IMR-90 (cell line): Measurements from ENCODE around the gene PPAN. TPM values are rescaled to one million over a fixed set of nuclear protein-coding genes. Genes with fewer than 3 reads are reported as not detected.

ENCODE experiments used
- ATAC-seq: fragments of 200-7000 bp; cut with Tn5 transposase; 2 replicates; pipeline ENCODE4 v1.9.1; 2020; ENCODE audit warnings: low read depth, mild to moderate bottlenecking, moderate library complexity
- BruUV-seq: library from RNA; stranded (reverse); fragments of 400-500 nt; replicated peaks from 2 replicates; lab custom pipeline; 2021; lab: Mats Ljungman, UMichigan
- CTCF ChIA-PET: fragments of 300-600 bp; formaldehyde crosslinking; extraction: SDS; loops from one replicate; lab custom pipeline; 2021; ENCODE audit warnings: antibody characterized with exemption; lab: Yijun Ruan, JAX
- POLR2A ChIA-PET: fragments of 300-600 bp; sonication (Branson Sonifier 250); formaldehyde crosslinking; loops from one replicate; lab custom pipeline; 2022; ENCODE audit warnings: antibody characterized with exemption; ENCODE audit not compliant: unreplicated experiment; lab: Charles Lee
- DNase-seq: peaks from one replicate; pipeline ENCODE4 v3.0.0; 2013
- H2AFZ ChIP-seq: replicated peaks from 2 replicates; pipeline ENCODE3; 2013; ENCODE audit warnings: low read length, mild to moderate bottlenecking; ENCODE audit not compliant: poor library complexity
- H2AK5ac ChIP-seq: 2 replicates; pipeline ENCODE4 v1.6.1; 2013; ENCODE audit warnings: low read depth, low read length, inconsistent platforms
- H2AK9ac ChIP-seq: replicated peaks from 2 replicates; pipeline ENCODE3; 2013; ENCODE audit warnings: mild to moderate bottlenecking, low read depth, low read length, moderate library complexity; ENCODE audit not compliant: poor library complexity
- H2BK120ac ChIP-seq: 2 replicates; pipeline ENCODE4 v1.6.1; 2013; ENCODE audit warnings: low read depth, low read length, inconsistent platforms
- H2BK15ac ChIP-seq: 3 replicates; pipeline ENCODE4 v1.6.1; 2013; ENCODE audit warnings: low read depth, low read length, inconsistent platforms
- H2BK20ac ChIP-seq: 2 replicates; pipeline ENCODE4 v1.6.1; 2013; ENCODE audit warnings: low read depth, mild to moderate bottlenecking, inconsistent platforms, low read length, moderate library complexity
- H2BK5ac ChIP-seq: 2 replicates; pipeline ENCODE4 v1.6.1; 2013; ENCODE audit warnings: mild to moderate bottlenecking, low read depth, low read length, inconsistent platforms; ENCODE audit not compliant: poor library complexity, severe bottlenecking
- H3K14ac ChIP-seq: replicated peaks from 2 replicates; pipeline ENCODE4 v1.6.1; 2013; ENCODE audit warnings: low read depth, low read length, inconsistent platforms
- H3K18ac ChIP-seq: 2 replicates; pipeline ENCODE4 v1.6.1; 2013; ENCODE audit warnings: low read depth, low read length, control low read depth
- H3K23ac ChIP-seq: 2 replicates; pipeline ENCODE4 v1.6.1; 2013; ENCODE audit warnings: low read depth, low read length, inconsistent platforms
- H3K27ac ChIP-seq: 2 replicates; pipeline ENCODE4 v1.5.1; 2013; ENCODE audit warnings: mild to moderate bottlenecking, control low read depth, low read length; ENCODE audit not compliant: insufficient read depth
- H3K27me3 ChIP-seq: 2 replicates; pipeline ENCODE4 v1.6.1; 2013; ENCODE audit warnings: low read length; ENCODE audit not compliant: control insufficient read depth, insufficient read depth
- H3K36me3 ChIP-seq: 2 replicates; pipeline ENCODE4 v1.6.1; 2013; ENCODE audit warnings: low read length, mixed read lengths; ENCODE audit not compliant: control insufficient read depth, insufficient read depth
- H3K4ac ChIP-seq: 2 replicates; pipeline ENCODE4 v1.6.1; 2013; ENCODE audit warnings: low read depth, low read length, inconsistent platforms
- H3K4me1 ChIP-seq: 2 replicates; pipeline ENCODE4 v1.6.1; 2013; ENCODE audit warnings: low read length, mixed read lengths; ENCODE audit not compliant: control insufficient read depth, insufficient read depth
- H3K4me2 ChIP-seq: 2 replicates; pipeline ENCODE4 v1.6.1; 2013; ENCODE audit warnings: low read depth, mild to moderate bottlenecking, control low read depth, low read length, moderate library complexity
- H3K4me3 ChIP-seq: 2 replicates; pipeline ENCODE4 v1.5.1; 2013; ENCODE audit warnings: low read depth, mild to moderate bottlenecking, control low read depth, low read length, moderate library complexity; ENCODE audit not compliant: insufficient read depth
- H3K56ac ChIP-seq: 2 replicates; pipeline ENCODE4 v1.6.1; 2013; ENCODE audit warnings: low read length, inconsistent platforms; ENCODE audit not compliant: insufficient read depth; ENCODE audit errors: extremely low read depth
- H3K79me1 ChIP-seq, 2 experiments: 2 replicates each; pipeline ENCODE4 v1.6.1; 2013; ENCODE audit warnings: low read length in 2 of 2, inconsistent platforms in 1 of 2, low read depth in 1 of 2
- H3K9ac ChIP-seq: 2 replicates; pipeline ENCODE4 v1.6.1; 2013; ENCODE audit warnings: low read depth, low read length, control low read depth
- H3K9me1 ChIP-seq: 2 replicates; pipeline ENCODE4 v1.6.1; 2013; ENCODE audit warnings: low read length, inconsistent platforms; ENCODE audit not compliant: insufficient read depth
- H3K9me3 ChIP-seq: 2 replicates; pipeline ENCODE4 v1.6.1; 2013; ENCODE audit warnings: low read length; ENCODE audit not compliant: control insufficient read depth, insufficient read depth
- H4K20me1 ChIP-seq: 2 replicates; pipeline ENCODE4 v1.6.1; 2013; ENCODE audit warnings: low read length, inconsistent platforms; ENCODE audit not compliant: insufficient read depth
- H4K5ac ChIP-seq: 2 replicates; pipeline ENCODE4 v1.6.1; 2013; ENCODE audit warnings: mild to moderate bottlenecking, low read depth, low read length, control low read depth
- H4K8ac ChIP-seq, 2 experiments: 2 replicates each; pipeline ENCODE4 v1.6.1; 2013; ENCODE audit warnings: low read depth in 2 of 2, low read length in 2 of 2, control low read depth in 1 of 2, inconsistent platforms in 1 of 2
- H4K91ac ChIP-seq: 2 replicates; pipeline ENCODE4 v1.6.1; 2013; ENCODE audit warnings: low read depth, low read length, inconsistent platforms; ENCODE audit not compliant: insufficient read depth
- MAFK ChIP-seq: IDR thresholded peaks from 2 replicates; pipeline ENCODE4 v1.6.1; 2012; ENCODE audit warnings: low read depth, low read length, improper control_type of control experiment
- POLR2A ChIP-seq: IDR thresholded peaks from 2 replicates; pipeline ENCODE4 v1.6.1; 2012; ENCODE audit warnings: mild to moderate bottlenecking, low read depth, low read length
- RFX5 ChIP-seq: IDR thresholded peaks from 2 replicates; pipeline ENCODE4 v1.8.0; 2012; ENCODE audit warnings: low read depth, mild to moderate bottlenecking, low read length, moderate library complexity
- SMC3 ChIP-seq: fragments of 150-350 bp; IDR thresholded peaks from 2 replicates; pipeline ENCODE4 v1.6.1; 2016; ENCODE audit warnings: low read depth, mild to moderate bottlenecking, antibody characterized with exemption, low read length, moderate library complexity
- WGBS, 2 experiments: methylation state at CpG; one replicate each; pipeline versions ENCODE4 v1.1.5 to v1.1.7; 2013; ENCODE audit warnings: missing lambda C conversion rate in 2 of 2; ENCODE audit not compliant: insufficient read length in 1 of 2; ENCODE audit errors: extremely low coverage in 2 of 2; 5-methylcytosine and 5-hydroxymethylcytosine counted together
- dilution Hi-C: fragments of 300-500 bp; cut with HindIII; formaldehyde crosslinking; loops from one replicate; pipeline ENCODE4 v1.14.3; 2018; ENCODE audit warnings: low sequenced_read_pairs; ENCODE audit not compliant: unreplicated experiment
- in situ Hi-C: fragments of 300-500 bp; cut with MboI; formaldehyde crosslinking; loops from 3 replicates; pipeline ENCODE4 v1.14.3; 2019; ENCODE audit warnings: low sequenced_read_pairs, inconsistent platforms, mixed read lengths
- intact Hi-C: fragments of 100-400 bp; cut with micrococcal nuclease; formaldehyde crosslinking; loops from 2 replicates; pipeline ENCODE4 v1.10.0; 2022
- polyA plus RNA-seq, 3 experiments: library from polyadenylated mRNA; depleted of rRNA; stranded (reverse); fragments of >200 nt; gene quantifications; 2 replicates each; pipeline ENCODE4 v1.2.3, GENCODE V29; 2012; ENCODE audit warnings: low replicate concordance in 1 of 3
- total RNA-seq: library from RNA; depleted of rRNA; stranded (reverse); fragments of >200 nt; gene quantifications from 2 replicates; pipeline ENCODE4 v1.2.3, GENCODE V29; 2012

Gene PPAN
- total and polyA plus RNA-seq, 2 of the 4 experiments (the other 2 are of a cell fraction): 24.0 to 41.6 TPM

DNA sequence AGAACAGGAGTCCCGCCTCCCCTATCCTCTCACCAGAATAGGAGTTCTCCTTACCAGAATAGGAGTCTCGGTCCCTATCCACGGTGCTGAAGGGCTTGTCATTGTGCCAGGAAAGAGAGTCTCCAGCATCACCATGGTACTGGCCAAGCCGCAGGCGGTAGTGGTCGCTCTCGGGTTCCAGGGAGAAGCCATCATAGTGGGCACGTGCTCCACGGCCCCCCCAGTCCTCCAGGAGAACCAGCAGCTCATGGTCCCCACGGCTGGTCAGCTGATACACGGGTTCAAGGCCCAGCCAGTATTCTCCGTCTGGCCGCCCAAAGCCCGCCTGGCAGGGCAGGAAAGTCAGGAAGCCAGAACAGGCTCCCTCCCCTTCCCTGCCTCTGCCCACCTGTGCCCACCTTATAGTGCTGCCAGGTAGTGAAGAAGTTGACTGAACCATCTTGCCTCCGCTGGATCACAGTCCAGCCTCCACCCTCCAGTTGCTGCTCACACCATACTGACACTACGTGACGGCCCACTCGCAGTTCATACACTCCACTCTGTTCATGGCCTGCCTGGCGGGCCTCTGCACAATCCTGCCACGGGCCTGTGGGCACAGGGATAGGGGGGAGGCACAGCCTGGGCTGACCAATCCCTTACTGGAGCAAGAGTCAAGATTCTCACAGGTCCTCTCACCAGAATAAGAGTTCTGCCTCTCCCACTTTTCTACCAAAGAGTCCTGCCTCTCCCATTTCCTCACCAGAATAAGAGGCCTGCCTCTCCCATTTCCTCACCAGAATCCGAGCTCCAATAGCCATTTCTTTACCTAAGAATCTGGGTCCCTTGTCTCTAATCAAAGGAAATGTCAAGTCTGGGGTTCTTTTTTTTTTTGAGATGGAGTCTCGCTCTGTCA lies 12.6 kb upstream of the PPAN start:
- Histone ChIP-seq H3K4me3 (no peak overlapping the region), H4K8ac (no peak overlapping the region), H3K27ac (no peak overlapping the region), H2BK120ac (no peak overlapping the region), H2AK9ac (no peak overlapping the region), H3K27me3 (no peaks in the 10 kb centered on the region), H3K56ac (no peak overlapping the region), H3K9me3 (no peaks in the 10 kb centered on the region), H2BK15ac (no peak overlapping the region), H3K4me1 (peaks cover 4% of the 10 kb centered on the region), H4K91ac (no peak overlapping the region), H2BK20ac (no peak overlapping the region), H3K9ac (no peak overlapping the region), H3K23ac (no peak overlapping the region), H3K4me2 (no peak overlapping the region), H3K14ac (no peak overlapping the region), H3K18ac (no peak overlapping the region), H3K4ac (no peak overlapping the region), H2AK5ac (no peak overlapping the region), H3K79me1 (peaks cover 0 to 5% of the 10 kb centered on the region in 2 experiments; a peak in 1 of 4 replicates), H3K9me1 (0 out of 2 replicates have a peak, but pooled peaks cover 5% of the 10 kb centered on the region), H4K5ac (no peak overlapping the region), H2AFZ (no peak overlapping the region), H4K20me1 (no peaks in the 10 kb centered on the region), H2BK5ac (no peak overlapping the region), H3K36me3 (peaks cover 31% of the 10 kb centered on the region; the same call in 1 of the 2 replicates)
- no TSS peak for BruUV-seq
- DNase-seq: no peak
- in situ Hi-C loops: no loop called here
- POLR2A ChIA-PET: no interaction called here
- 78% methylated on average over 4 of the region's 22 CpGs; no CpG with 5 or more reads in 1 of the 2 experiments for WGBS, 2 experiments
- ATAC-seq: no peak
- intact Hi-C loops: no loop called here
- CTCF ChIA-PET: no interaction called here
- TF ChIP-seq POLR2A (no peak), SMC3 (no peak), MAFK (no peak), RFX5 (no peak)
- dilution Hi-C loops: no loop called here
